GM10248 (cell line): ENCODE results near the gene CPT1A.
"Not testable (repeated sequence)": the region's sequence is repeated elsewhere in the genome, so short reads cannot be mapped to it uniquely, and the experiment has no call there.

Experiments
- CTCF ChIA-PET: fragments of 300-600 bp; sonication (Branson Sonifier 250); formaldehyde crosslinking; extraction: SDS; loops from one replicate; lab custom pipeline; 2021; ENCODE audit warnings: antibody characterized with exemption; lab: Yijun Ruan, JAX
- POLR2A ChIA-PET: fragments of 350-650 bp; sonication (Branson Sonifier 250); formaldehyde crosslinking; extraction: SDS; loops from one replicate; lab custom pipeline; 2020; ENCODE audit warnings: antibody characterized with exemption; lab: Yijun Ruan, JAX
- DNase-seq: peaks from one replicate; pipeline ENCODE4 v3.0.0; 2012; ENCODE audit errors: extremely low spot score
- CTCF ChIP-seq: IDR thresholded peaks from 2 replicates; pipeline ENCODE4 v1.5.1; 2012; ENCODE audit warnings: mild to moderate bottlenecking, low read depth; ENCODE audit errors: extremely low read depth, missing control alignments, control extremely low read depth

Gene CPT1A

GRCh38 chr11:68865241-68865640, 23.5 kb upstream of the CPT1A start:
- ChIA-PET CTCF (interaction anchor here (1.4 kb wide), 1 partner anchor 21 kb away, joined by 3 read pairs; no protein-coding TSS in a partner anchor), POLR2A (no interaction called here)
- no peak for DNase-seq
- TF ChIP-seq CTCF = no peak

GRCh38 chr11:68863553-68864265, 22.0 kb upstream of the CPT1A start:
- CTCF ChIA-PET = interaction anchor here (1.4 kb wide), 1 partner anchor 20 kb away, joined by 3 read pairs; no protein-coding TSS in a partner anchor

GRCh38 chr11:68862421-68862820, 20.7 kb upstream of the CPT1A start:
- no peak for DNase-seq
- ChIA-PET CTCF (no interaction called here), POLR2A (no interaction called here)
- TF ChIP-seq CTCF = no peak

More at GRCh38 chr11:68863553-68864265, 22.0 kb upstream of the CPT1A start:
- no peak for TF ChIP-seq CTCF
- DNase-seq = no peak
- POLR2A ChIA-PET = no interaction called here

- ChIA-PET POLR2A (no interaction called here), CTCF (no interaction called here)
- no peak for TF ChIP-seq CTCF
- DNase-seq = no peak
These were observed 17.4 kb upstream of the CPT1A start for GRCh38 chr11:68859123-68859522.

GRCh38 chr11:68857037-68857586, 15.4 kb upstream of the CPT1A start:
- DNase-seq = no peak
- ChIA-PET POLR2A (no interaction called here), CTCF (no interaction called here)
- no peak for TF ChIP-seq CTCF

GRCh38 chr11:68856425-68857030, 14.8 kb upstream of the CPT1A start:
- POLR2A ChIA-PET, DNase-seq, CTCF ChIA-PET: not testable (repeated sequence)
